AG04450 (cell line): ENCODE data around the gene SEMA3B. TPM values are rescaled to one million over a fixed set of nuclear protein-coding genes. Genes with fewer than 3 reads are reported as not detected.

Experiments
- CTCF ChIA-PET: fragments of 300-600, 350-600 bp; formaldehyde crosslinking; extraction: SDS; loops from one replicate; lab custom pipeline; 2022; ENCODE audit warnings: antibody characterized with exemption, inconsistent platforms; lab: Charles Lee
- POLR2A ChIA-PET: fragments of 350-600 bp; formaldehyde crosslinking; extraction: SDS; loops from one replicate; lab custom pipeline; 2021; ENCODE audit warnings: antibody characterized with exemption, inconsistent platforms; lab: Yijun Ruan, JAX
- DNase-seq: peaks from one replicate; pipeline ENCODE4 v3.0.0-alpha.2; 2011; ENCODE audit warnings: low read depth, low spot score
- H3K27ac ChIP-seq: one replicate; pipeline ENCODE4 v1.5.1; 2012; ENCODE audit warnings: low read depth, low read length, control low read depth
- H3K27me3 ChIP-seq: one replicate; pipeline ENCODE4 v1.6.0; 2012; ENCODE audit warnings: low read length; ENCODE audit not compliant: control insufficient read depth, insufficient read depth
- H3K4me3 ChIP-seq: 2 replicates; pipeline ENCODE4 v1.5.1; 2011; ENCODE audit warnings: mild to moderate bottlenecking, low read depth, low read length, control low read depth
- H3K9me3 ChIP-seq: 2 replicates; pipeline ENCODE4 v1.5.1; 2012; ENCODE audit warnings: low read length; ENCODE audit not compliant: control insufficient read depth, insufficient read depth
- CTCF ChIP-seq: IDR thresholded peaks from 2 replicates; pipeline ENCODE4 v1.5.1; 2011; ENCODE audit warnings: low read depth, low read length, control low read depth, inconsistent platforms
- polyA plus RNA-seq: library from polyadenylated mRNA; depleted of rRNA; stranded (reverse); fragments of >200 nt; gene quantifications from 2 replicates; pipeline ENCODE4 v1.2.3, GENCODE V29; 2011; rRNA removed
- small RNA-seq: library from RNA; depleted of rRNA; stranded (forward); fragments of <200 nt; gene quantifications from one replicate; pipeline ENCODE3, GENCODE V24; 2012; ENCODE audit warnings: low read depth; ENCODE audit not compliant: insufficient read length

Gene SEMA3B
- polyA plus RNA-seq, 1 experiment: 22.0 TPM

- no peak overlapping the region for H3K27ac ChIP-seq
- no peak for DNase-seq
- ChIA-PET POLR2A (no interaction called here), CTCF (interaction anchor here (0.8 kb wide), 1 partner anchor 70 kb away, joined by 3 read pairs; no protein-coding TSS in a partner anchor)
- no peaks in the 10 kb centered on the region; the same call in 1 of the 2 replicates for H3K9me3 ChIP-seq
- no peaks in the 10 kb centered on the region for H3K27me3 ChIP-seq
- no peak overlapping the region for H3K4me3 ChIP-seq
- TF ChIP-seq CTCF: no peak
Observed at GRCh38 chr3:50326182-50326541, 57.2 kb downstream of the SEMA3B start.

GRCh38 chr3:50327129-50327528 is 58.2 kb downstream of the SEMA3B start:
- ChIA-PET POLR2A (interaction anchor here (0.6 to 2.2 kb wide), 3 partner anchors 9 to 43 kb away, joined by 5 to 22 read pairs (median 7); partner anchors contain the start of genes CYB561D2 and NPRL2), CTCF (no interaction called here)
- no peak overlapping the region for H3K27ac ChIP-seq

More at GRCh38 chr3:50327129-50327528, 58.2 kb downstream of the SEMA3B start:
- DNase-seq: no peak
- Histone ChIP-seq H3K27me3 (no peaks in the 10 kb centered on the region), H3K9me3 (no peaks in the 10 kb centered on the region; the same call in 1 of the 2 replicates), H3K4me3 (peak overlapping the region; percentile 87)
- no peak for TF ChIP-seq CTCF

Small RNAs within 50 kb of the gene (small RNA-seq; reads per million reads assigned to genes)
- gene MIR5787: not detected

Other genes starting within 250 kb of the SEMA3B start
- 205 and 253 TPM in 2 replicates for gene RBM5, start 180.2 kb upstream of the SEMA3B start, polyA plus RNA-seq
- 14.7 and 17.1 TPM in 2 replicates for gene SEMA3F, start 113.8 kb upstream of the SEMA3B start, polyA plus RNA-seq
- gene GNAT1, start 77.5 kb upstream of the SEMA3B start, polyA plus RNA-seq: not detected in 2 replicates
- gene SLC38A3, start 63.9 kb upstream of the SEMA3B start, polyA plus RNA-seq: 0.06 and 0.11 TPM in 2 replicates
- 603 and 661 TPM in 2 replicates for gene GNAI2, start 32.9 kb upstream of the SEMA3B start, polyA plus RNA-seq
- gene LSMEM2, start 9.9 kb downstream of the SEMA3B start, polyA plus RNA-seq: not detected in 2 replicates
- 19.3 and 20.6 TPM in 2 replicates for gene IFRD2, start 23.3 kb downstream of the SEMA3B start, polyA plus RNA-seq
- gene HYAL3, start 30.3 kb downstream of the SEMA3B start, polyA plus RNA-seq: 3.0 and 4.7 TPM in 2 replicates
- gene NAA80, start 30.3 kb downstream of the SEMA3B start, polyA plus RNA-seq: 2.0 and 4.6 TPM in 2 replicates
- gene HYAL1, start 34.4 kb downstream of the SEMA3B start, polyA plus RNA-seq: 0.25 and 0.32 TPM in 2 replicates
- 46.6 and 59.7 TPM in 2 replicates for gene HYAL2, start 53.6 kb downstream of the SEMA3B start, polyA plus RNA-seq
- gene TUSC2, start 59.1 kb downstream of the SEMA3B start, polyA plus RNA-seq: 25.3 and 28.1 TPM in 2 replicates
- 25.1 and 26.5 TPM in 2 replicates for gene RASSF1, start 71.7 kb downstream of the SEMA3B start, polyA plus RNA-seq
- 0.87 and 1.1 TPM in 2 replicates for gene ZMYND10, start 76.6 kb downstream of the SEMA3B start, polyA plus RNA-seq
- 25.6 and 30.2 TPM in 2 replicates for gene NPRL2, start 81.6 kb downstream of the SEMA3B start, polyA plus RNA-seq
- 14.5 and 19.7 TPM in 2 replicates for gene CYB561D2, start 81.7 kb downstream of the SEMA3B start, polyA plus RNA-seq
- gene TMEM115, start 90.4 kb downstream of the SEMA3B start, polyA plus RNA-seq: 26.6 and 38.1 TPM in 2 replicates
- gene CACNA2D2, start 234.5 kb downstream of the SEMA3B start, polyA plus RNA-seq: 0.09 TPM in 2 replicates